Right atrium auricular region (tissue), 2 donors: ENCODE measurements around the gene HPCAL1. TPM values are rescaled to one million over a fixed set of nuclear protein-coding genes. Genes with fewer than 3 reads are reported as not detected.

Experiments used
- DNase-seq: peaks from one replicate; pipeline ENCODE4 v3.0.0-alpha.2; 2019; ENCODE audit warnings: low spot score
- H3K27ac ChIP-seq, 2 donors: fragments of 200-600 bp; sonication (generic); 1 replicate in 1 of 2; 2 replicates in 1 of 2; pipeline ENCODE4 v1.5.1; 2016 to 2019
- H3K27me3 ChIP-seq, 2 donors: fragments of 200-600 bp; sonication (generic); one replicate each; pipeline versions ENCODE4 v1.5.1 to v1.6.0; 2017 to 2019
- H3K36me3 ChIP-seq: fragments of 200-600 bp; sonication (generic); one replicate; pipeline ENCODE4 v1.5.1; 2016
- H3K4me1 ChIP-seq, 2 donors: fragments of 200-600 bp; sonication (generic); one replicate each; pipeline versions ENCODE4 v1.5.1 to v1.6.0; 2017 to 2019
- H3K4me3 ChIP-seq, 2 donors: fragments of 200-600 bp; sonication (generic); 1 replicate in 1 of 2; 2 replicates in 1 of 2; pipeline ENCODE4 v1.5.1; 2017 to 2019; ENCODE audit warnings: mild to moderate bottlenecking in 1 of 2, moderate library complexity in 1 of 2
- H3K9me3 ChIP-seq, 2 donors: fragments of 200-600 bp; sonication (generic); one replicate each; pipeline ENCODE4 v1.5.1; 2019
- total RNA-seq, 2 donors: library from RNA; depleted of rRNA; stranded (reverse); fragments of >200 nt; gene quantifications; one replicate each; pipeline ENCODE4 v1.1.0, GENCODE V29; 2016
- TF ChIP-seq, protein P1 (sequence below), 2 donors: fragments of 200-600 bp; sonication (generic); IDR thresholded peaks; one replicate each; pipeline ENCODE4 v1.5.1; 2019; ENCODE audit warnings: antibody characterized with exemption in 2 of 2

The HPCAL1 gene
- total RNA-seq, 2 donors from 2014 or later = 28.7 to 35.5 TPM

DNA sequence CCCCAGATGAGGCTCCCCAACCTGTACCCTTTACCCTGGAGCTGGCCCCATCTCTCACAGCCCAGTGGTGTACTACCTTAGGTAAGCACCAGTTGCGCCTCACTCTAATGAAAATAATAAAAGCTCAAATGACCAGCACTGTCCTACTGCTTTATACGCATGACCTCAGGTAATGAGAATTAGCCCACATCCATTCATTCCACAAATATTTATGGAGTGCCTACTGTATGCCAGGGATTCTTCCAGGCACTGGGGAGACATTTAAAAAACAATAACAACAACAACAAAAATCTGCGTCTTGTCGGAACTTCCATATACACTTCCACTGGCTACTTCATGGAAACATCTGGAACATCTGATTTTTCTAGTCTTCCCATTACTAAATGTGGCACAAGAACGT lies 20.8 kb downstream of the HPCAL1 start:
- Histone ChIP-seq H3K9me3 (no peaks in the 10 kb centered on the region), H3K27me3 (no peaks in the 10 kb centered on the region), H3K36me3 (no peaks in the 10 kb centered on the region), H3K4me1 (peaks cover 0 to 26% of the 10 kb centered on the region in 2 donors), H3K27ac (no peak overlapping the region), H3K4me3 (no peak overlapping the region)
- no peak for DNase-seq
- TF ChIP-seq, protein P1, sequence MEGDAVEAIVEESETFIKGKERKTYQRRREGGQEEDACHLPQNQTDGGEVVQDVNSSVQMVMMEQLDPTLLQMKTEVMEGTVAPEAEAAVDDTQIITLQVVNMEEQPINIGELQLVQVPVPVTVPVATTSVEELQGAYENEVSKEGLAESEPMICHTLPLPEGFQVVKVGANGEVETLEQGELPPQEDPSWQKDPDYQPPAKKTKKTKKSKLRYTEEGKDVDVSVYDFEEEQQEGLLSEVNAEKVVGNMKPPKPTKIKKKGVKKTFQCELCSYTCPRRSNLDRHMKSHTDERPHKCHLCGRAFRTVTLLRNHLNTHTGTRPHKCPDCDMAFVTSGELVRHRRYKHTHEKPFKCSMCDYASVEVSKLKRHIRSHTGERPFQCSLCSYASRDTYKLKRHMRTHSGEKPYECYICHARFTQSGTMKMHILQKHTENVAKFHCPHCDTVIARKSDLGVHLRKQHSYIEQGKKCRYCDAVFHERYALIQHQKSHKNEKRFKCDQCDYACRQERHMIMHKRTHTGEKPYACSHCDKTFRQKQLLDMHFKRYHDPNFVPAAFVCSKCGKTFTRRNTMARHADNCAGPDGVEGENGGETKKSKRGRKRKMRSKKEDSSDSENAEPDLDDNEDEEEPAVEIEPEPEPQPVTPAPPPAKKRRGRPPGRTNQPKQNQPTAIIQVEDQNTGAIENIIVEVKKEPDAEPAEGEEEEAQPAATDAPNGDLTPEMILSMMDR (IDR thresholded peaks at IDR 0.05) = no peak

DNA sequence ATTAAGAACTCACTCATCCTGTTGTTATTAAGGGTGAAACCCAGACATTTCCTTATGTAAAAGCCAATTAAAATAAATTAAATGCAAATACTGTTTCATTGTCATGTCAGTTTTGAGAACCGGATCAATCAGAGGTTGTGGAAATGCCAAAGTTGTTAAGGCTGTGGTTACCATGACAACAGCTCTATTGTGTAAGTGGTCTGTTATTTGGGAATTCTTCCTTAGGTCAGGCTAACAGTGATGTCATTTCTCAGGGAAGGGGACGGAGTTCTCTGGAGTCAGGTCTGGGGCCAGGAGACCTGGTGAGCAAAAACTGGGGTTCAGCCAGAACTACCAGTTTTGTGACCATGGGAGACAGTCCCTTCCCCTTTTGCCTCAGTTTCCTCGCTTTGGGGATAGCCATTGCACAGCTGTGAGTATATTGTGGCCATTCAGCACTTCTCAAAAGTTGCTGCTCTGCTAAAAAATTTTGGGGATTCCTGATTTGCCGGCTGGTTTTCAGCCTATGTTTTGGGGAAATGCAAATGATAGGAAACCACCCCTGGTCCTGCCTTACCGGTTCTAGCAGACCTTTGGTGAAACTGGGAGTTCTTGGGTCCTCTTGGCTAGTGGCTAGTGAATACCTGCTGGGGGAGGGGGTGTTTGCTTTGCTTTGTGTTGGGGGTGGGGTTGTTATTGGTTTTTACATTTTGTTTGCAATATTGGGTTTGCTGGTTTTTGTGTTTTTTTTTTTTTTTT lies 21.6 kb downstream of the HPCAL1 start:
- Histone ChIP-seq H3K4me3 (no peak overlapping the region), H3K27ac (no peak overlapping the region), H3K9me3 (no peaks in the 10 kb centered on the region), H3K36me3 (no peaks in the 10 kb centered on the region), H3K27me3 (no peaks in the 10 kb centered on the region), H3K4me1 (peaks cover 0 to 26% of the 10 kb centered on the region in 2 donors)
- no peak for DNase-seq
- TF ChIP-seq, protein P1 (IDR thresholded peaks at IDR 0.05) = no peak

DNA sequence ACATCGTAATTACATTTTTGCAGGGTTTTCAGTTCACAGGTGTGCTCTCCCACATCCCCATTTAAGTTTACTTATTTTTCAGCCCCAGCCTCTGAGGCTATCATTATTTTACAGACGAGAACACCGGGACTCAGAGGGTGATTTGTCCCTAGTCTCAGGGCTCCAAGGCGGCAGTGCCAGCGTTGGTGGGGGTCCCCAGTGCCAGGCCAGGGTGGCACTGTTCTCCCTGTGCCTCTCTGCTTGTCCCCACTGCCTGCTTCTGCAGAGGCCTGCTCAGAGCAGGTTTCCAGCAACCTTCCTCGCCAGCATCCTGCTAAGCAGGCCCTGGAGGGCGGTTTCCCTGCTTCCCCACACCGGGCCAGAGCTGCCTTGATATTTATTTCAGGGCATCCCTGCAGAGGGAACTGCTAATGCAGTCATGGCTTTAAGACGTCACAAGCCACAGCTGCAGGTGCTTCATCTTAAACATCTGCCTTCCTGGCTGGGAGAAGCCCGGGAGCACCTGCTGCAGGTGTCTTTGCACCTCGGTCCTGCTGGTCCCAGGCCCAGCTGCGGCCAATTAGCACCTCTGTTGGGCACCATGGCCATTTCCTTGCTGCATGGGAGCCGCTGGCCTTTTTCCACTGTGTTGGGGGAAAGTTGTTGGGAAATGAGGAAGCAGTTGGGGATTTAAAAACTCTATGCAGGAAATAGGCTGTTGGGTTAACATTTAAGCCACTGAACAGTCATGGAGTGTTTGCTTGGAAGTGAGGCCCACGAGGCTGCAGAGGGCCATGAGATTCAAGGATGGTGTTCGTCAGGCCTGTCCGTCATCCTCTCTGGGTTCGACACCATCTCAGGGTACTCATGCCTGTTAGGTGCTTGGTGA lies 22.8 kb downstream of the HPCAL1 start:
- H3K27ac ChIP-seq = no peak overlapping the region
- TF ChIP-seq, protein P1 (IDR thresholded peaks at IDR 0.05) = no peak
- H3K9me3 ChIP-seq = no peaks in the 10 kb centered on the region
- DNase-seq = no peak
- H3K4me1 ChIP-seq = peaks cover 0 to 36% of the 10 kb centered on the region in 2 donors
- no peaks in the 10 kb centered on the region for H3K27me3 ChIP-seq
- no peaks in the 10 kb centered on the region for H3K36me3 ChIP-seq
- no peak overlapping the region for H3K4me3 ChIP-seq

DNA sequence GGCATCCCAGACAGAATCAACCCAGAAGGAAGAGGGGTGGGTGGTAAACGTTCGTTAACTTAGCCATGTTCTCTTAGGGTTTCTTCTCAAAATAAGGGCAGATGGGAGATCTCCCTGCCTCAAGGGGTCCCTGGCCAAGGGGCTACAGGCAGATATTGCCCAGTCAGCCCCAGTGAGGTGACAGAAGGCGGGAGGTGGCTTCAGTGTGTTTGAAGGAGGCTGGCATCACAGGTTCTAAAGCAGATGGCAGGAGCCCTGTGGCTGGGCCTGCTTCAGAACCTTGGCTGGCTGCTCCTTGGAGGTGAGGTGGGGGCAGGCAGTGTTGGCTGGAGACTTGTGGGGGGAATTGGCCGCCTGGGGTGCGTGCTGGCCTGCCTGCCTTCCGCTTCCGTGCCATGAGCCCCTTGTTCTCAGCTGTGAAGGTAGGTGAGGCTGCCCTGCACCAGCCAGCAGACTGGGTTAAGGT lies 23.5 kb downstream of the HPCAL1 start:
- no peaks in the 10 kb centered on the region for H3K36me3 ChIP-seq
- no peak for DNase-seq
- H3K4me1 ChIP-seq = peaks cover 0 to 43% of the 10 kb centered on the region in 2 donors
- no peak overlapping the region for H3K4me3 ChIP-seq
- TF ChIP-seq, protein P1 (IDR thresholded peaks at IDR 0.05) = no peak
- H3K27ac ChIP-seq = no peak overlapping the region
- H3K27me3 ChIP-seq = no peaks in the 10 kb centered on the region
- H3K9me3 ChIP-seq = no peaks in the 10 kb centered on the region

DNA sequence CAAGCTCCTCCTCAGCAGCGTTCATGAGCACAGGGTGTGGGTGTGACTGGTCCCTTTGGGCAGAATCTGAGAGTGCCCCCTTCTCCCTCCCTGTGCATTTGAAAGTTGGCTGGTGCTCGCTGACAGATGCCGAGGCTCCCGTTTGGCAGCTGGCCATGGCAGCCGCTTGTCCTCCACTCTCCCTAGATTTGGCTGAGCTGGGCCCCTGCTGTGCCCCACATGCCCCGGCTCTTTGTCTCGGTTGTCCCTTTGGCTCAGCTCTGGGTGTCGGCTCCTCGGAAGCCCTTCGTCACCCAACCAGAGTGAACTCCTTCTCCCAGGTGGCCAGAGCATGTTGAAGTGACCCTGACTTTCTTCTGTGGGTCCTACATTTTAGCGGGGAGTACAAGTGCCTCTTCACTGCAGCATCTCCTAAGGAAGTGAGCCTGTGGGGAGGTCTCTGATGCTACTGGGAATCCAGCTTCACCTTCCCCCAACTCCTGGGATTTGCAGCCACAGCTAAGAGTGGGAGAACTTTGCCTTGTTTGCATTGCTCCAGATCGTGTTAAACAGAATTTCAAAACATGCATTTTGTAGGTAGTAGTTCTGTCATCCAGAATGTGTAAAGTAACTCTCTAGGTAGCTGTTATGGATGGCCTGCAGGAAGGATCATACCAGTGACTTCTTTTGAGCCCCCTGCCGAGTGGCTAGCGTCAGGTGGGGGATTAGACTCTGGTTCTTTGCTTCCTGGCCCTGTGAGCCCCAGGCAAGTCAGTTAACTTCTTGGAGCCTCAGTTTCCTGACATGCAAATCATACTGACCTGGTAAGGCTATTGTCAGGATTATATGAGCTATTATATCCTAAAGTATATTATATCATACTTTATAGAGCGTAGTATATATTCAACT lies 24.2 kb downstream of the HPCAL1 start:
- Histone ChIP-seq H3K4me1 (peaks cover 0 to 50% of the 10 kb centered on the region in 2 donors), H3K27ac (no peak overlapping the region), H3K36me3 (no peaks in the 10 kb centered on the region), H3K9me3 (no peaks in the 10 kb centered on the region), H3K27me3 (no peaks in the 10 kb centered on the region), H3K4me3 (no peak overlapping the region)
- DNase-seq = no peak
- TF ChIP-seq, protein P1 (IDR thresholded peaks at IDR 0.05) = no peak
